ENCODE results near the gene PPARGC1A.

DNA sequence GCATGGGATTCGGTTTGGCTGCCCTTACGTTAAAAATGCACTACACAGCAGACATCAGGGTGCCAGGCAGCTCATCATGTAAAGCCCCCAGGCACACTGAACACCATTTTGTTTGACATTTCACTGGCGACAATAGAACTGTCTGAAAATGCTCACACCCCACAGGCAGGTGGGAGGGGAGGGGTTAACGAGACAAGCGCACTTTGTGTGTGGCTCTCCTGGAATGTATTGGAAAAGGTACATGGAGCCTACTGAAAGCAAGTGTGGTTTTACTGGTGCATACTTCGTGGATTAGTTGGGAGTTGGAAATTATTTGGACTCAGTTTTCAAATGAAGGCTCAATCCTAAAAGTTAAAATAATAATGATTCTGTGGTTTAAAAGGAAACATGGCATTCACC lies 31.6 kb upstream of the PPARGC1A start:
- TF ChIP-seq CTCF (IDR thresholded peaks at IDR 0.05), result no peak
- TF ChIP-seq POLR2A (IDR thresholded peaks at IDR 0.05), result no peak

All from heart left ventricle (tissue), 13 donors.